ENCODE measurements around the gene LAX1.
"Not testable (repeated sequence)": the region's sequence is repeated elsewhere in the genome, so short reads cannot be mapped to it uniquely, and the experiment has no call there.

Gene LAX1

DNA sequence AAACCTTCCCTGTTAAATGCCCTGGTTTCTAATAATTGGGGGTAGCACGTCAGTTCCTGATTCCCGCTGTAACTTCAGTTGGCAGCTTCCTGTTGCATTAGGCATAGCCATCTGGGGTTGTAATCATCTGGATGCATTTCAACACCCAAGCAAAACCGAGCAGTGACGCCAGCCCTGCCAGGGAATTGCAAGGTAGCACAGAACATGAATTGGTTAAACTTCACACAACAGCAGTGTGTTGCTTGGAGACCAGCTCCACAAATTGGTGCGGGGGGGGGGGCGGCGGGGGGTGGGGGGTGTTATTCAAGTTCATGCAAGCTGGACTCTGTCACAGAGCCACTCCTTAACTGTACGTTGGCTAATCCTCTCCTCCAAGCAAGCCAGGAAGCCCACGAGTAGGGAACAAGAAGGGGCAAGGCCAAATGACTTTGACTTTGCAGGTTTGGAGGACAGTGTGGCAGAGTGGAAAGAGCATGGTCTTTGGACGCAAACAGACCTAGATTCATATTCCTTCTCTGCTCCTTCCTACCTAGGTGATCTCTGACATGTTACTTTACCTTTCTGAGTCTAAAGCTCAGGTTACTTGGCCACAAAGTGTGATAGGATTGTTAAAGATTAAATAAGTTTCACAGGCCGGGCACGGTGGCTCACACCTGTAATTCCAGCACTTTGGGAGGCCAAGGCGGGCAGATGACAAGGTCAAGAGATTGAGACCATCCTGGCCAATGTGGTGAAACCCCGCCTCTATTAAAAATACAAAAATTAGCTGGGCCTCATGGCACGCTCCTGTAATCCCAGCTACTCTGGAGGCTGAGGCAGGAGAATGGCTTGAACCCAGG is 4.7 kb downstream of the LAX1 start:
- DNase-seq = no peak

DNA sequence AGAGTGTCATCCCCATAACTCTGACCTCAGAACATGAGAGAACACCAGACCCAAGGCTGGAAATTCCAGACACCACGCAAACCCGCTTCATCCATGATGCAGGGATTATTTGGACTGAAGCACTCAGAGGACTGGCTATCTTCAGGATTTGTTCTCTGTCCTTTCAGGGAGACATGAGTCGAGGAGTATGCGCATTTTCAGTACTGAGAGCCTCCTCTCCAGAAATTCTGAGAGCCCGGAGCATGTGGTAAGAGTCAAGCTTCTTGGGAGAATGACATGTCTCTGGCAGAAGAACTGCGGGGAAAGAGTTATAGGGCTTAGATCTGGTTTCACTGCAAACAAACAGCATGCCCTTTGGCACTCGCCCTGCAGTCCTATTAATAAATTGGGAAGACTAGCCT is 6.9 kb downstream of the LAX1 start:
- no peak for DNase-seq

DNA sequence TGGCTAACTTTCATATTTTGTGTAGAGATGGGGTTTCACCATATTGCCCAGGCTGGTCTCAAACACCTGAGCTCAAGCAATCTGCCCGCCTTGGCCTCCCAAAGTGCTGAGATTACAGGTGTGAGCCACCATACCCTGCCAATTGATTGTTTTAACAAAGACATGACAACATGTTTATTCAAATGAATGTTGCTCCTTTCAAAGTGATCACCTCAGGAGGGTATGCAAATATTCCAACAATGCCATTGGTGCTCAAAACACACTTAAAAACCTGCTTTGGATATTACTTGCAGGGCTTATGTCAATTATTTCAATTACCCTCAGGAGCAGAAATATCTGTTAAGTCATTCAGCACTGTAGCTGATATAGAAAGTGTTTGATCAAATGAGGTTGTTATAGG is 7.9 kb downstream of the LAX1 start:
- DNase-seq = no peak

DNA sequence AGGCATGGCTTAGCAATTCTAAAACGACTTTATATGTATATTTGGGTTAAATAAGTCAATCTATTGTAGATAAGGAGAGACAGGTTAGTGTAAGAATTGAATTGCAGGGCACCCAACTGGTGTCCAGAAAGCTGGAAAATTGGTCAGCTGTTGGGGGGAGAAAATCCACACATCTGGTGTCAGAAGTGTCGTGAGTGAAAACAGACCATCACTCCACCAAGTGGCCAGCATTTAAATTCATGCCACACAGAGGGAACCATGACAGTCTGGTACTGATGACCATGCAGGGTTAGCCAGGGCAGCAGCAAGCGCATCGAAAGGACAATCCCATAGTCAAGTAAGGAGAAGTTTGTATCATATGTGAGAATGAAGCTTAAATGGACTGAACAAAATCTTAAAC is 11.7 kb downstream of the LAX1 start:
- no peak for DNase-seq

DNA sequence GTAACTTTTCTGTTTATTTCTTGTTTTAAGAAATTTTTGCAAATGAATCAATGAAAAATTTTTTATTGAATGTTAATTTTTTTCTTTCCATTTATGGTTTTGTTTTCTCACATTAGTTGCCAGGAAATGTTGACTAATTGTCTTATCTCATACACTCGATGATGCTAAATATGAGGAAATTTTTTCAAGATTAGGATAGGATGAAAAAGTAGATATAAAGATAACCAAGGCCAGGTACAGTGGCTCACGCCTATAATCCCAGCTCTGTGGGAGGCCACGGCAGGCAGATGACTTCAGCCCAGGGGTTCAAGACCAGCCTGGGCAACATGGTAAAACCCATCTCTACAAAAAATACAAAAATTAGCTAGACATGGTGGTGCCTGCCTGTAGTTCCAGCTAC is 12.6 kb downstream of the LAX1 start:
- DNase-seq = no peak

DNA sequence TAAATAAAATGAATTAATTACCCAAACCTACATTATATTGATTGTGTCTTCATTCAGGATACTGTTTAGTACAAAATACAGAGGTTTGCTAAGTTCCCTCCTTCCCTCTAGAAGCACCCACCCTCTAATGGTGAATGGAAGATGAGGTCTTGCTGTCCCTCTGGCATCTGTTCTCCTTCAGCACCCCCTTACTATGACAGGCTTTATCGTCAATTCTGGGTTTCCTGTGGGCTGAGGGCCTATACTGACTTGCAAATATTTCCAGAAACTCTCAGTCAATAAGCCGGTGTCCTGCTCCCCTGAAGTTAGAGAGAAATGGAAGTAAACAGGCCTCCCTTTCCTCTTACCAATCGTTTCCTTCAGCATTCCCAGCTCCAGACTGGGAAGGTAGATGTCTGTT is 13.2 kb downstream of the LAX1 start:
- no peak for DNase-seq

DNA sequence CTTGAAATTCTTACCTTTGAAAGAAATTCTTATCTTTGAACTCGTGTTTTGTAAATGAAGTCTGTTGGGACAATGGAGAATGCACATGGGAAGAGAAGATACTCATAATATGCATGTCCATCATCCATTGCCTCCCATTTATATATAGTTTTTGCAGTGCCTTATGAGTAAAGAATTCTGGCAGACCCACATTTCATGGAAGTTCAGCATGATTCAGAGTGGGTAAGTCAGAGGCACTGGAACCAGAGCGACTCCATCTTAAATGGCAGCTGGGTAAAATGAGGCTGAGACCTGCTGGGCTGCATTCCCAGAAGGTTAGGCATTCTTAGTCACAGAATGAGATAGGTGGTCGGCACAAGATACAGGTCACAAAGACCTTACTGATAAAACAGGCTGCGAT is 13.8 kb downstream of the LAX1 start:
- DNase-seq = no peak

DNA sequence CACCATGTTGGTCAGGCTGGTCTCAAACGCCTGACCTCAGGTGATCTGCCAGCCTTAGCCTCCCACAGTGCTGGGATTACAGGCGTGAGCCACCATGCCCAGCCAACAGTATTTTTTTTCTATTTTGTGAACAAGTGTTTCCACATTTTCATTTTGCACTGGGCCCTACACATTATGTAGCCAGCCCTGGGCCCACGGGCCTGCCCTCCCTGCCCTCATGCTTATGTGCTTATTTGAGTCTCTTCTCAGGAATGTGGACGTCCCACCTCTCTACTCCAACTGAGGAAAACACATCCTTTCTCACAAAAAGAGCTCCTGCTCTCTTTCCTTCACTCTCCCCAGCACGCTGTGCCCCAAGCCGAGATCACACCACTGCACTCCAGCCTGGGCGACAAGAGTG is 17.0 kb downstream of the LAX1 start:
- no peak for DNase-seq

DNA sequence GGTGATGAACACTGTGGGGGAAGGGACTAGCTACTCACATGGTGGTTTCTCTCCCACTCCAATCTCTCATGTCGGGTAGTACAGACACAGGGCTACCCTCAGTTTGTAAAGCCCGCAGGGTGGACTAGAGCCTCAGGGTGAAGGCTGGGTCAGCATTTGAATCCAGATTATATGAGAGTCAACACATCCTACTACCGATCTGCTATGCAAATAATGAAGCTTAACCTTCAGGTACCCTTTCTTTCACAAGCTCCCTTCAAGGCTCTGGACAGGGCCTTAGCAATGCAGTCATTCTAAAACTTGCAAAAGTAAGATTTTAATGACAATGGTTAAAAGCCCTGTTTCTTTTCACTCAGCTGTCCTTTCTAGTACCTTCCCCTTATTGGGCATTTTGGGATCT is 25.0 kb downstream of the LAX1 start:
- no peak for DNase-seq

DNA sequence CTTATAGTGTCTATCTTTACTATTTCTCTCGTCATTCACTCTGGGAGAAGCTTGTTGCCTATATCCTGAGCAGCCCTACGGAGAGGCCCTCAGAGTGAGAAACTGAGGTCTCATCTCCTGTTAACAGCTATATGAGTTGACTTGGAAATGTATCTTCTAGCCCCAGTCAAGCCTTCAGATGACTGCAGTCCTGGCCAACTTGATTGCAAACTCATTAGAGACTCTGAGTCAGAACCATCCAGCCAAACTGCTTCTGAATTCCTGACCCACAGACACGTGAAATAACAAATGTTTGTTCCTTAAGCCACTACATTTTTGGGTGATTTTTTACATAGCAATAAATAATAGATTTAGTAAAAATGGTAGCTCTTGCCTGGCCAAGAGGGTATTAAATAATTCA is 26.5 kb downstream of the LAX1 start:
- DNase-seq = no peak

DNA sequence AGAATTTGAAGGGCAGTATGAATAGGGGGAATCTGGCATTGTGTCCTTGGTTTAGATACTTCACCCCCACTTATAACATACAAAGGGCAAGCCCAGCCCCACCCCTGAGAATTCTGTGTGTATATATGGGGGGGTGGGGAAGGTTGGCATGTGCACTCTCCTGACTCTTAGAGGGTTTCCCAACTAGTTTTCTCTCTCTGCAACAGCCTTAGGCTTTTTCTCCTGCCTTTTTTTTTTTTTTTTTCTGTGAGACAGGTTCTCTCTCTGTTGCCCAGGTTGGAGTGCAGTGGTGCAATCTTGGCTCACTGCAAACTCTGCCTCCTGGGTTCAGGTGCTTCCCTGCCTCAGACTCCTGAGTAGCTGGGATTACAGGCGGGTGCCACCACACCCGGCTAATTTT is 27.5 kb downstream of the LAX1 start:
- DNase-seq = no peak

DNA sequence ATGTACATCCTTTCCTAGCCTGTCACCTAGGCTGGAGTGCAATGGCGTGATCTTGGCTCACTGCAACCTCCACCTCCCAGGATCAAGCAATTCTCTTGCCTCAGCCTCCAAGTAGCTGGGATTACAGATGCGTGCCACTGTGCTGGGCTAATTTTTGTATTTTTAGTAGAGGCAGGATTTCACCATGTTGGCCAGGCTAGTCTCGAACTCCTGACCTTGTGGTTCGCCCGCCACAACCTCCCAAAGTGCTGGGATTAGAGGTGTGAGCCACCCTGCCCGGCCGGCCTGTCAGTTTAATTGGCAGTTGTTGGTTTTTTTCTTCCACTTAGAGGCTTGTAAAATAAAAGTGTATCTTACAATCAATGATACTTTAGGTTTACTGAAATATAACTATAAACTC is 28.6 kb downstream of the LAX1 start:
- DNase-seq = not testable (repeated sequence)

DNA sequence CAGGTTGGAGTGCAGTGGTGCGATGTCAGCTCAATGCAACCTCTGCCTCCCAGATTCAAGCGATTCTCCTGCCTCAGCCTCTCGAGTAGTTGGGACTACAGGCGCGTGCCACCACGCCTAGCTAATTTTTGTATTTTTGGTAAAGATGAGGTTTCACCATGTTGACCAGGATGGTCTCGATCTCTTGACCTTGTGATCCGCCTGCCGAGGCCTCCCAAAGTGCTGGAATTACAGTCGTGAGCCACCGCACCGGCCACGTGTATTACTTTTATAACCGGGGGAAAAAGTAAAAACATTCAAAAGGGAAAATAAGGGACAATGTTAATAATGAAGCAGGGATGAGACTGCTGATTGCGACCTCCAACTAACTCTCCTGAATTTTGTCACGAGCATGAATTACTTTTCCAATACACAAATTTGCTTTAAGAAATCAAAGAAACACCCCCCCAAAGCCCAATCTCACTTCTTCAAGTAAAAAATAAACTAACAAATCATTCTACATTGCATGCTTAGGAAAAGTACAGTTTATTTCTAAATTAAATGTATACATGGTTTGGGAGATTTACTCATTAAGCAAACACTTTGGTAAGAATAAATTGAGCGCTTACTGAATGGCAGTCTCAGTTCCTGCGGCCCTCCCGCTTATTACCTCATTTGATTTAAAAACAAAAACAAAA is 29.9 kb downstream of the LAX1 start:
- no peak for DNase-seq

DNA sequence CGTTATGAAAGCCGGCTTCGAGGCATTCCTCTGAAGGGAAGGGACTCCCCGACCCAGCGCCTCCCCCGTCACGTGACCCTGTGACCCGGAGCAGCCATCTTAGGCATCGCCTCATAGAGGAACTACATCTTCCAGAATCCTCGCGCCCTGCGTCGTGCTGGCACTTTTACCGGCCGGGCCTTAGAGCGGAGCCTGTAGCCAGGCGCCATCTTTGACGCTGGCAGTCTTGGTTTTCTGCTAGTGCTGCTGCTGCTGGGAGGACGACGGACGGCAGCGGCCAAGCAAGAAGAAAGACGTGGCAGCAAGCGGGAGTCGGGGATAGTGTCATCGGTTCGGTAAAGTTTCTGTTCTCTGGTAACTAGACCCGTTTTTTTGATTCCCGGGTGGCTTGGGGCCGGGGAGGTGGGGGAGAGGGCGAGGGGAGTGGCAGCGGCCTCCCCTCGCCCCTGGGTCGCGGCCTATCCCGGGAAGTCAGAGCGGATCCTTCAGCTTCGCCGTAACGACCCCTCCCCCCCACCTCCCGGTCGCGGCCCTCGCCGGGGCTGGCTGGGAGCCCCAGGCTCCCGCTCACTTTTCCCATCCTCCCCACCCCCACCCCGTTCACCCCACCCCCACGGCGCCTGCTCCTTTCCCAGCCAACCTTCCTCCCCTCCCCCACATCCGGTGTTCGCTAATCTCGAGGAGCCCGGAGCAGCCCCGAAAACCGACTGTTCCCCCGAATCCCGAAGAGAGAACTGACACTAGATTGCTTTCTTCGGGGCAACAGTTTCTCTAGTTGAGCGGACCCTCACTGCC is 30.7 kb downstream of the LAX1 start, which contains the start of the genes ZBED6 and ZC3H11A:
ZBED6 (plus strand) TSS at position 183 of the 795 bp plus-strand sequence. CDS start 1,900 bp downstream, outside the sequence.
ZC3H11A (plus strand) TSS at position 183 of the 795 bp plus-strand sequence. CDS start 21,448 bp downstream, outside the sequence.
- DNase-seq = peak; percentile 96

DNA sequence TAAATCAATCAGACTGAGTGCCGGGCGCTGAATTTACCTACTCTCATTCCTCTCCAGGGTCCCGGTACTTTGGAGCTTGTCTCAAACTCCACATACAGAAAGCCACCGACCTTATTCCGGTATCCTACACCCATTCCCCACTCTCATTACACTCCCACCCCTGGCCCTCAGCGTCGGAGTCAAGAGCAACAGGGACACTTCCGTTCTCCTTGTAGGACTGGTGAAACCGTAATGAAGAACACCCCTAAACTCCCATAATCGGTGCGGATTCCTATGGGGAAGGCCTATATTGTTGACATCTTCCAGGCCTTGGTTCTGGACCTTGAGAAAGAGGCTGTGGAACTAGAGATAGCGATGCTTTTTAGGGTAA is 31.2 kb downstream of the LAX1 start:
- DNase-seq = peak; percentile 30

DNA sequence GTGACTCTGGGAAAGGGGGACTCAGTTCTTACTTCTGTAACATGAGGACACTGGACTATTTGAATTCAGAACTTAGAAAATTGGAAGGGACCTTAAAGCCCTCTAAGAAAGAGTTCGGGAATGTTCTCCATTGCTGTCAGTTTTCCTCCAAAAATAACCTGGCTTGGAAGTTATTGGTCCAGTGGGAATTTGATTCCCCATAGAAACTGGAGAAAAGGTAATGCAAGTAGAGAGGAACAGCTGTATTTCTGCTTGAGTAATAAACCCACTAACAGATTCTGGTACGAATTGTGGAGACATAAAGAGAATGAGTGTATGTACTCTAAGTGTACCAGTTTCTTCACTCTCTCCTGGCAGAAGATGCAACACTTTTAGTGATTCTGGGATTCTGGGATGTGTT is 32.2 kb downstream of the LAX1 start:
- no peak for DNase-seq

DNA sequence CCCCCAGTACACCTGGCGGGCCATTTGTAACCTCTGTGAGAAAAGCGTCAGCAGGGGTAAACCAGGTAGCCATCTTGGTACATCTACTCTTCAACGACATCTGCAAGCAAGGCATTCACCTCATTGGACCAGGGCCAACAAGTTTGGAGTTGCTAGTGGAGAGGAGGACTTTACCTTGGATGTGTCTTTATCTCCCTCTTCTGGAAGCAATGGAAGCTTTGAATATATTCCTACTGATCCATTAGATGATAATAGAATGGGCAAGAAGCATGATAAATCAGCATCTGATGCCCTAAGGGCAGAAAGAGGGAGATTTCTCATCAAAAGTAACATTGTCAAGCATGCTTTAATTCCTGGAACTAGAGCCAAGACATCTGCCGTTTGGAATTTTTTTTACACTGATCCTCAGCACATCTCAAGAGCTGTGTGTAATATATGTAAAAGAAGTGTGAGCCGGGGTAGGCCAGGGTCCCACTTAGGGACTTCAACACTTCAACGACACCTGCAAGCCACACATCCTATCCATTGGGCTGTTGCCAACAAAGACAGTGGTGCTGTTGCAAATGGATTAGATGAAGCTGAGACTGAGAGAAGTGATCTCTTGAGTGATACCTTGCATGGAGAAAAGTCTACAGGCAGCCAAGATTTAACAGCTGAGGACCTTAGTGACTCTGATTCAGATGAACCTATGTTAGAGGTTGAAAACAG is 33.1 kb downstream of the LAX1 start:
- no peak for DNase-seq

DNA sequence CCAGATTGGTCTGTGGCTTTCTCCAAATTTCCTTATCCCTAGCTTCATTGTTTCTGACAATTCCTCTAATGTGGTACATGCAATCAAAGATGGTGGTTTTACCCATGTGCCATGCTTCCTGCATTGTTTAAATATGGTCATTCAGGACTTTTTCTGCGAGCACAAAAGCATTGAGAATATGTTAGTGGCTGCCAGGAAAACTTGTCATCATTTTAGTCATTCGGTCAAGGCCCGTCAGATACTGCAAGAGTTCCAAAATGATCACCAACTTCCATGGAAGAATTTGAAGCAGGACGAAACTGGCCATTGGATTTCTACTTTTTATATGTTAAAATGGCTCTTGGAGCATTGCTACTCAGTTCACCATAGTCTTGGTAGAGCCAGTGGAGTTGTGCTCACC is 34.2 kb downstream of the LAX1 start:
- DNase-seq = no peak

DNA sequence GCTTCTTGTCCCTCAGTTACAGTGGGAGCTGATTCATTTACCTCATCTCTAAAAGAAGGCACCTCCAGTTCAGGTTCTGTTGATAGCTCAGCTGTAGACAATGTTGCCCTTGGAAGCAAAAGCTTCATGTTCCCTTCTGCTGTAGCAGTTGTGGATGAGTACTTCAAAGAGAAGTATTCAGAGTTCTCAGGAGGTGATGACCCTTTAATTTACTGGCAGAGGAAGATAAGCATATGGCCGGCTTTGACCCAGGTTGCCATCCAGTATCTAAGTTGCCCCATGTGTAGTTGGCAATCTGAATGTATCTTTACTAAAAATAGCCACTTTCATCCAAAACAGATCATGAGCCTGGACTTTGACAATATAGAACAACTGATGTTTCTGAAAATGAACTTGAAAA is 35.0 kb downstream of the LAX1 start:
- DNase-seq = no peak

DNA sequence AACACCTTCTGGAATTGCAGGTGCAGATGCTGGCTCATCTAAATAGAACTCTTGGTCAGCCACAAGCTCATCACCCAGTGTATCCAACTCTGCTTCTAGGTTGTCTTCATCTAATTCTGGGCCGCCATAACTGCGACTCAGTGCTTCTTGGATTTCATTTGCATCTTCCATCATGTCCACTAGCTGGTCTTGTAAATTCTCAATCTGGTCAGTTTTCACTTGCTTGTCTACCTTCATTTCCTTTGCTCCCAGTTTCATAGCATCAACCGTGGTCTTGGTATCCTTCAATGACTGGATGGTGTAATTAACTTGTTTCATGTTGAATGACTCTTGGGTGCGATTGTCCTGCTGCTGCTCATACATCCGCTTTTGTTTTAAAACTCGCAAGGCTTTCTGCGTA is 40.7 kb downstream of the LAX1 start:
- no peak for DNase-seq

DNA sequence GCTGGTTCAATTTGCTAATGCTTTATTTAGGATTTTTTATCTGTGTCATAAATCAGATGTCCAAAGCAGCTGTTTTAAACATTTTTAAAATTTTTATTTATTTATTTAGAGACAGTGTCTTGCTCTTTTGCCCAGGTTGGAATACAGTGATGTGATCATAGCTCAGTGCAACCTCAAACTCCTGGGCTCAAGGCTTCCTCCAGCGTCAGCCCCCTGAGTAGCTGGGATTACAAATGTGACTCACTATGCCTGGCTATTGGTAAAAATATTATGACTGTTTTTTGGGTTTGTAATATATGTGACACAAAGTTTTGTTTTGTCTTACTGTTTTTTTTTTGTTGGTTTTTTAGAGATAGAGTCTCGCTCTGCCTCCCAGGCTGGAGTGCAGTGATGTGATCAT is 42.2 kb downstream of the LAX1 start:
- no peak for DNase-seq

DNA sequence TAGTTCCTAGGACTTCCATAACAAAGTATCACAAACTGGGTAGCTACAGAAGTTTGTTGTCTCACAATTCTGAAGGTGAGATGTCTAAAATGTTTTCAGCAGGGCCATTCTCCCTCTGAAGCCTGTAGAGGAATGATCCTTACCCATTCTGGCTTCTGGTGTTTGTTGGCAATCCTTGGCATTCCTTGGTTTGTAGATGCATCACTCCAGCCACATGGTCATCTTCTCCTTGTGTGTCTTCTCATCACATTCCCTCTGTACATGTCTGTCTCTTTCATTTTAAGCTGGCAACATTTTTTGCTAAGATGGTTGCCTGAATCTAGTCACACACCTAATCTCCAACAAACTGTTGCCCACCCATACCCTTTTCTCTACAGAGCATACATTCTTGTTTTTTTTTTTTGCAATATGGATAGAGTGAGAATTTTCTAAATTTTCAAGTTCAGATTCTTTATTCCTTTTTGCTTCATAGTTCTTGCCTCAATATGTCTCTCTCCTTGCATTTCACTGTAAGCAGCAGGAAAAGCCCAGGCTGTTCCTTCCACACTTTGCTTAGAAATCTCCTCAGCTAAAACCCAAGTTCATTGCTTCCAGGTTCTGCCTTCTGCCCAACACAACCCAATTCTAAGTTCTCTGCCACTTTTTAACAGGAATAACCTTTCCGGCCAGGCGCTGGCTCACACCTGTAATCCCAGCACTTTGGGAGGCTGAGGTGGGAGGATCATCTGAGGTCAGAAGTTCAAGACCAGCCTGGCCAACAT is 48.8 kb downstream of the LAX1 start:
- no peak for DNase-seq
